ENCODE measurements around the gene KCTD18. TPM values are rescaled to one million over a fixed set of nuclear protein-coding genes. Genes with fewer than 3 reads are reported as not detected.

Gene KCTD18
- 17.8 and 30.2 TPM in 2 replicates for total RNA-seq

DNA sequence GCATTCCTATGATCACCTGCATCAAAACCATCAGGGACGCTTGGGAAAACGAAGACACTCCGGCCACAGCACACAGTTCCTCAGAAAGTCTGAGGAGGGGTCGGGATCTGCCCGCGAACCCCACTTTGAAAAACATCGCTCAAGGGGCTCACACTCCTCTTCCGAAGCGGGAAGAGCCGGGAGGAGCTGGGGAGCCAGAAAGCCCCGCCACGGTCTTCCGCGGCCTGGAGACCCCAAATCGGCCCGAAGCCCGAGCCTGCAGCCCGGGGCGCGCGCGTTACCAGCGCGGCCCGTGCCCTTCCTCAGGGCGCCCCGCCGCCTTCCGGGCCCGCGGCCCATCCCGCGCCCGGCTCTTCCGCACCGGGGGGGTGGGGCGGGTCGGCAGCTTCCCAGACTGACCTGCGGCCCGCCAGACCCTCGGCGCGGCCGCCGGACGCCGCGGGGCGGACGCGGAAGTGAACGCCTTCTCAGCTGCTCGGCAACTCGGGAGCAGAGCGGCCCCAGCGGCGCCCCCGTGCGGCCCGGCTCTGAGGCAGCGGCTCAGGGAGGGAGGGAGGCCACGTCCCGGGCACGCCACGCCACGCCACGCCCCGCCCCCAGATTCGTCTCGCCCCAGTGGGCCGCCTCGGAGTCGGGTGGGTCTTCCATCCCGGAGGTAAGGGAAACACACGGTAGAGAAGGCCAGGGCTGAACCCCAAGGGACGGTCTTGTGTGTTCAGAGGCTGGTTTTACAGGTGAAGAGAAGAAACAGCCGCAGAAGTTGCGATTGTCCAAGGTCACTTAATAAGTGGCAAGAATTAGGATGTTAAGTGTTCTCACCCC lies at the start of gene KCTD18:
KCTD18 (minus strand) TSS at position 457 of the 822 bp plus-strand sequence. CDS start 3,052 bp downstream, outside the sequence.

DNA sequence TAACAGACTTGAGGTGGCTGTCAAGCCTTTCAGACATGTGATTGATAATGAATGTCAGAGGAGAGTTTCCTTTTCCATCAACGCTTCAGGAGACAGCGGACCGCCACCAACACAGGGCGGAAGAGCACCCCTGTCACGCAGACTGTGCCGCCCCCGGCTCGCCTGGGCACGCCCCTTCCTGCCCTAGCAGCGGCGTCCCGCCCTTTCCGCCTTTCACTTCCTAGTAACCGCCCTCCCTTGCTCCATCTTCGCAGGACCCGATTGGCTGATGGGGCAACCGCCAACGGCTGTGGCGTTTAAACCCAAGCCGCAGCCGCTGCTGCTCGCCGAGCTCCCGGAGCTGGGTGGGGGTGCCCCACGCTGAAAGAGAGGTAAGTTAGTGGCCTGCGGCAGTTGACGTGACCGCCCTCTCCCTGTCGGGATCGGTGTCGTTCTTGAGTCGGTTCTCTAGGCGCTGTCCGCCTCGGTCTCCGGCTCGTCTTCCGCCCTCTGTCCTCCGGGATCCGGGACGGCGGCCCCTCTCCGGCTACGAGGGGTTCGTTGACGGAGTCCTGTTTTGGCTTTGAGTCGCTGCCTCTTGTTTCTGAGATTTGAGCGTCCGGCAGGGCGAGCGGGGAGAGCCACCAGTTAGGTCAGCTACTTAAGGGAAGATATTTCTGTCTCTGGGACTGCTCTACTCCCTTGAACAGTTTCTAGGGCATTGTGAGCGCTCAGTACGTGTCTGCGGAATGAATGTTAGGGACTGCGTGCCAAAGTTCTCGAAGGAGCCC lies 16.2 kb upstream of the KCTD18 start, which contains the start of gene SGO2:
SGO2 (plus strand) TSS at position 326 of the 770 bp plus-strand sequence. CDS start 6,769 bp downstream, outside the sequence.

Other genes starting within 250 kb of the KCTD18 start
- 60.6 and 76.7 TPM in 2 replicates for gene SPATS2L, start 203.4 kb downstream of the KCTD18 start, total RNA-seq
- 3.7 and 28.6 TPM in 2 replicates for gene SGO2, start 16.1 kb upstream of the KCTD18 start, total RNA-seq
- 54.4 and 96.4 TPM in 2 replicates for gene AOX1, start 75.9 kb upstream of the KCTD18 start, total RNA-seq